Type B pancreatic cell (in vitro differentiated cells): ENCODE results near the gene TMEM181. TPM values are rescaled to one million over a fixed set of nuclear protein-coding genes. Genes with fewer than 3 reads are reported as not detected.

Source experiments
- DNase-seq: peaks from one replicate; pipeline ENCODE4 v3.0.0; 2021; ENCODE audit warnings: mixed read lengths; ENCODE audit not compliant: unreplicated experiment; ENCODE audit errors: extremely low spot score
- H3K27ac Mint-ChIP-seq: 2 replicates; pipeline ENCODE4 v1.8.0; 2021; ENCODE audit warnings: mild to moderate bottlenecking, mixed read lengths
- H3K27me3 Mint-ChIP-seq: 2 replicates; pipeline ENCODE4 v1.8.0; 2021; ENCODE audit warnings: mixed read lengths
- H3K36me3 Mint-ChIP-seq: 2 replicates; pipeline ENCODE4 v1.8.0; 2021; ENCODE audit warnings: mixed read lengths
- H3K4me1 Mint-ChIP-seq: one replicate; pipeline ENCODE4 v1.8.0; 2021; ENCODE audit warnings: mixed read lengths; ENCODE audit not compliant: unreplicated experiment
- H3K4me3 Mint-ChIP-seq: 2 replicates; pipeline ENCODE4 v1.8.0; 2021; ENCODE audit warnings: mild to moderate bottlenecking, mixed read lengths
- H3K9me3 Mint-ChIP-seq: 2 replicates; pipeline ENCODE4 v1.8.0; 2021; ENCODE audit warnings: mixed read lengths
- total RNA-seq: library from RNA; stranded (reverse); gene quantifications from 2 replicates; pipeline ENCODE4 v1.2.1, GENCODE V29; 2021; ENCODE audit warnings: low replicate concordance
- TF ChIP-seq, protein P1 (sequence below): fragments of 200-600 bp; sonication (generic); conservative IDR thresholded peaks from 2 replicates; pipeline ENCODE4 v1.5.0; 2021; ENCODE audit warnings: antibody characterized with exemption, mild to moderate bottlenecking

Gene TMEM181
- total RNA-seq, 1 donor from 2014 or later, result 26.3 TPM

DNA sequence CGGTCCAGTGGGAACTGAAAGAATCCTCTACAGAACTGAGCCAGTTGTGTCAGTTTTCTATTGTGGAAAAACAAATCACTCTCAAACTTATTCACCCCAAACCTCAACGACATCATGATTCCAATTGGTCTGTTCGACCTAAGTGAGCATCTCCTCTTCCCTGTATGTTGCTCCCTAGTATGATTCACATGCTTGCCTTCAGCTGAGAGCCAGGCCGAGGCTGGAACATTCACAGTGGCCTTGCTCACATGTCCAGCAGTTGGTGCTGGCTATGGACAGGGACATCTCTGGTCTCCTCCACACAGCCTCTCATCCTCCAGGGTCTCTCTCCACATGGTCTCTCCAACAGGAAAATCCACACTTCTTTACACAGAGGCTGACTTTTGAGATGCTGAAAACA, 28.3 kb upstream of the TMEM181 start:
- Mint-ChIP-seq H3K27ac (no peak overlapping the region), H3K4me1 (no peaks in the 10 kb centered on the region), H3K36me3 (no peaks in the 10 kb centered on the region), H3K4me3 (no peak overlapping the region), H3K9me3 (peaks cover 5% of the 10 kb centered on the region), H3K27me3 (peaks cover 16% of the 10 kb centered on the region)
- no peak for DNase-seq
- TF ChIP-seq, protein P1, sequence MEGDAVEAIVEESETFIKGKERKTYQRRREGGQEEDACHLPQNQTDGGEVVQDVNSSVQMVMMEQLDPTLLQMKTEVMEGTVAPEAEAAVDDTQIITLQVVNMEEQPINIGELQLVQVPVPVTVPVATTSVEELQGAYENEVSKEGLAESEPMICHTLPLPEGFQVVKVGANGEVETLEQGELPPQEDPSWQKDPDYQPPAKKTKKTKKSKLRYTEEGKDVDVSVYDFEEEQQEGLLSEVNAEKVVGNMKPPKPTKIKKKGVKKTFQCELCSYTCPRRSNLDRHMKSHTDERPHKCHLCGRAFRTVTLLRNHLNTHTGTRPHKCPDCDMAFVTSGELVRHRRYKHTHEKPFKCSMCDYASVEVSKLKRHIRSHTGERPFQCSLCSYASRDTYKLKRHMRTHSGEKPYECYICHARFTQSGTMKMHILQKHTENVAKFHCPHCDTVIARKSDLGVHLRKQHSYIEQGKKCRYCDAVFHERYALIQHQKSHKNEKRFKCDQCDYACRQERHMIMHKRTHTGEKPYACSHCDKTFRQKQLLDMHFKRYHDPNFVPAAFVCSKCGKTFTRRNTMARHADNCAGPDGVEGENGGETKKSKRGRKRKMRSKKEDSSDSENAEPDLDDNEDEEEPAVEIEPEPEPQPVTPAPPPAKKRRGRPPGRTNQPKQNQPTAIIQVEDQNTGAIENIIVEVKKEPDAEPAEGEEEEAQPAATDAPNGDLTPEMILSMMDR, result no peak

DNA sequence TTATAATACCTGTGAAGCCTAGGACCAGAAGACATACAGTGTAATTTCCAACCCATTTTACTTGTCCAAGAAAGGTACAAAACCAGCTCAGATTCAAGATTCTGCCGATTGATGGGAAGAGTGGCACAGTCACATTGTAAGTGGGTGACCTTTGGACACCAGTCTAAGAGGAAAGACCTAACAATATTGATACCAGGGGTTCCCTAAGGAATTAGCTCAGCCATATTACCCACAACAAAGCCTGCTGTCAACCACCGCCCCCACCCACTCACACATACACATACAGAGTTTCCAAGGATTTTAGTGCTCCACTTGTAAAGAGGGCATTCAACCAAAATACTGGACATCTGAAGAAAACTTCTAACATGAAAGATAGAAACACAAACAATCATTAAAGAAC, 27.9 kb upstream of the TMEM181 start:
- Mint-ChIP-seq H3K9me3 (peaks cover 1% of the 10 kb centered on the region), H3K36me3 (no peaks in the 10 kb centered on the region), H3K27me3 (peaks cover 16% of the 10 kb centered on the region), H3K4me3 (no peak overlapping the region), H3K27ac (no peak overlapping the region), H3K4me1 (no peaks in the 10 kb centered on the region)
- TF ChIP-seq, protein P1, result no peak
- no peak for DNase-seq

DNA sequence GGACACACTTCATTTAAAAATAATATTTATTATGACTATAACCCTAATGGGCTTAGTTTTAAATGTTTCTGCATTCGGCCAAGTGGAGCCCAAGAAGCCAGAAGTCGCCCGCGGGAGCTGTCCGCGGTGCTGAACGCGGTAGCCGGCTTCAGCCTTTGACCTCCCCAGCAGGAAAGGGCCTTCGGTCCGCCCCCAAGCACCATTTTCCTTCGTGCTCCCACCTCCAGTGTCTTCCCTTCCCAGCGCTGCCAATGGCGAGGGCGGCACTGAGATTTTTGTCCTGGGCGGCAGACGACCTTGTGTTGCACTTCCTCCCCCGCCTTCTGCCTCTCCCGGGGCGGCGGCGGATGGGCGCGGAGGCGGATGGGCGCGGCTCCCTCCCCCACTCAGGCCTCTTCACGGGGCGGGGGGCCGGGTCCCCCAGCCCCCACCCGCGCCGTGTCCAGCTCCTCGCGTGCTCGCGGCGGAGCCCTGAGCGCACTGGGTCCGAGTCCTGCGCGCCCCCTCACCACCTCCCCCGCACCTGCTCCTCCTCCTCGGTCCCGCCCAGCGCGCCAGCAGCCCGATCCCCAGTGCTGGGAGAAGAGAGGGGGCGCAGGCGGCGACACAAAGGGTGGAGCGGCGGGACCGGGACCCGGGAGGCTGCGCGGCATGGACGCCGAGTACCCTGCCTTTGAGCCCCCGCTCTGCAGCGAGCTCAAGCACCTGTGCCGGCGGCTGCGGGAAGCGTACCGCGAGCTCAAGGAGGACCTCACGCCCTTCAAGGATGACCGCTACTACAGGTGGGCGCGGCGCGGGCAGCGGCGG, 23.6 kb upstream of the TMEM181 start:
- DNase-seq, result peak; percentile 83
- H3K4me1 Mint-ChIP-seq, result no peaks in the 10 kb centered on the region
- TF ChIP-seq, protein P1, result no peak
- H3K27ac Mint-ChIP-seq, result no peak overlapping the region
- no peaks in the 10 kb centered on the region for H3K36me3 Mint-ChIP-seq
- peak overlapping the region; percentile 79 for H3K4me3 Mint-ChIP-seq
- no peaks in the 10 kb centered on the region for H3K9me3 Mint-ChIP-seq
- H3K27me3 Mint-ChIP-seq, result peaks cover 43% of the 10 kb centered on the region

DNA sequence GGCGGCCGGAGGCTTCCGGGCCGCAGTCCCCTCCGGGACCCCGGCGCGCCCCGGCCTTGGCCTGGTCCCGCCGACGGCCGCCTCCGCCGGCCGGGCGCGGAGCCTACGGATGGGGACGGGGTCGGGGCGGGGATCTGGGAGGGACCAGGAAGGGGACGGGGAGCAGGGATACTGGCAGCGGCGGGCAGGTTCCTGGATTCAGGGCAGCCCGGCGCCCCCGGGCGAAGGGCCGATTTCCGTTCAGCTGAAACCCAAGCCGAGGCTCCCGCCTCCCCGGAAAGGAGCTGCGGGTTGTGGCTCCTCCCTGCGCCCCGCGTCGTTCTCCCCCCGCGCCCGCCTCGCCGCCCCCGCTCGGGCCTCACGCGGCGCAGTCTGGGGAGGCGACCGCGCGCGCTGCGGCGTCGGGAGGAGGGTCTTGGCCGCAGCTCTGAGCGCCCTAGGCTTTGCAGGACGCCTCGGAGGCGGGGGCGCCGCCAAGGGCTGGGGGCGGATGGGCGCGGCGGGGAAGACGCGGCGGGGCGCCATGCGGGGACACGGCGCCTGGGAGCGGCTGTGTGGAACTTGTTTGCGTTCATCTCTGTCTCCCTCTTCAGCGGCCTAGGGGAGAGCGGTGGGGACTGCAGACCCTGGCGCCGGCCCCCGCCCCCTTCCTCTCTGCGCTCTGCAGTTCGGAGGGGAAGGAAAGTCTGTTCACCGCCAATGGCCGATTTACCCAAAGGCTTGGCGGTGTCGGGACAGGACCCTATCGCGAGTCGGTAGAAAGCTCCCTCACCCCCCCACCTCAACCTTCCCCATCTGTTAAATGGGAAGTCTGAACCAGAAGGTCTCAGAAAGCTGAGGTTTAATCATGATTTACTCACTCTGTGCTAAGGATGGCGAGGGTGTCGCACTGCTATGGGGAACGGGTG, 22.7 kb upstream of the TMEM181 start:
- TF ChIP-seq, protein P1, result peak; percentile 35
- Mint-ChIP-seq H3K27ac (no peak overlapping the region), H3K9me3 (no peaks in the 10 kb centered on the region), H3K4me3 (peak overlapping the region; percentile 80), H3K36me3 (no peaks in the 10 kb centered on the region), H3K27me3 (peaks cover 46% of the 10 kb centered on the region), H3K4me1 (no peaks in the 10 kb centered on the region)
- no peak for DNase-seq

DNA sequence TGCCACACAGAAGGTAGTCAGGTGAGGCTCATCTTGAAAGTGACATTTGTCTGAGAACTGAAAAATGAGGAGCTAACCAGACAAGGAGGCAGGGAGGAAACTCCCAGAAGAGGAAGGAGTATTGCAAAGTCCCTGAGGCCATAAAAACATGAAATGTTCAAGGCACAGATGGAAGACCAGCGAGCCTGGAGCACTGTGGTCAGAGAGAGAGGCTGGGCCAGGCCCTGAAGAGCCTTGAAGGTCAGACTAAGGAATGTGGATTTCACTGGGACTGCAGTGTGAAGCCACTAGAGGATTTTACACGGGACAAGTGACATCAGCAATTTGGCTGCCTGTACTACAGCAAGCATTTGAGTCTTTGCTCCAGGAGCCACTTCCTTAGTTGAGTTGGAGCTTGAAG, 21.1 kb upstream of the TMEM181 start:
- peaks cover 40% of the 10 kb centered on the region for H3K27me3 Mint-ChIP-seq
- H3K4me3 Mint-ChIP-seq, result peak overlapping the region; percentile 44
- H3K9me3 Mint-ChIP-seq, result no peaks in the 10 kb centered on the region
- H3K27ac Mint-ChIP-seq, result peak overlapping the region; percentile 35
- no peaks in the 10 kb centered on the region for H3K36me3 Mint-ChIP-seq
- DNase-seq, result no peak
- TF ChIP-seq, protein P1, result no peak
- no peaks in the 10 kb centered on the region for H3K4me1 Mint-ChIP-seq
